HepG2 (cell line): ENCODE data around the gene FHIT. TPM values are rescaled to one million over a fixed set of nuclear protein-coding genes. Genes with fewer than 3 reads are reported as not detected.

Source experiments
- ATAC-seq: fragments of 200-7000 bp; cut with Tn5 transposase; 3 replicates; pipeline ENCODE4 v1.9.1; 2020; ENCODE audit warnings: mild to moderate bottlenecking, moderate library complexity
- BruUV-seq: library from RNA; stranded (reverse); fragments of 400-500 nt; replicated peaks from 2 replicates; lab custom pipeline; 2021; lab: Mats Ljungman, UMichigan
- CTCF ChIA-PET: fragments of 300-600 bp; formaldehyde crosslinking; extraction: SDS; loops from one replicate; lab custom pipeline; 2021; ENCODE audit warnings: low total read pairs, inconsistent platforms, low intra/inter-chr PET ratio; lab: Yijun Ruan, JAX
- POLR2A ChIA-PET: fragments of 350-600 bp; sonication (Branson Sonifier 250); formaldehyde crosslinking; loops from one replicate; lab custom pipeline; 2020; ENCODE audit warnings: antibody characterized with exemption, inconsistent platforms; lab: Yijun Ruan, JAX
- DNase-seq: peaks from one replicate; pipeline ENCODE4 v3.0.0-alpha.2; 2015; ENCODE audit warnings: low spot score
- FAIRE-seq: peaks from 3 replicates; lab custom pipeline; 2011; peaks lifted over from hg19 to GRCh38; lab: Jason Lieb, UNC
- H2AFZ ChIP-seq: one replicate; pipeline ENCODE4 v1.6.1; 2011; ENCODE audit warnings: low read length, inconsistent platforms
- H3K27ac ChIP-seq: fragments of 300-600 bp; 3 replicates; pipeline ENCODE4 v1.8.0; 2011; ENCODE audit warnings: mixed run types, mild to moderate bottlenecking, mixed read lengths, low read length, inconsistent platforms; ENCODE audit not compliant: insufficient read depth; ENCODE audit errors: extremely low read length
- H3K27me3 ChIP-seq, 2 experiments: fragments of 200-600 bp in 1 of 2; 2 replicates in 1 of 2; 3 replicates in 1 of 2; pipeline versions ENCODE4 v1.6.0 to v1.8.0; 2011; ENCODE audit warnings: low read length in 2 of 2, mild to moderate bottlenecking in 2 of 2, moderate library complexity in 2 of 2, inconsistent platforms in 1 of 2; ENCODE audit not compliant: insufficient read depth in 2 of 2, control insufficient read depth in 1 of 2
- H3K36me3 ChIP-seq, 2 experiments: fragments of 200-600 bp in 1 of 2; replicated peaks in 1 of 2; 2 replicates in 1 of 2; 3 replicates in 1 of 2; pipeline versions ENCODE4 v1.5.1 to v1.8.0; 2011; ENCODE audit warnings: low read length in 2 of 2, inconsistent platforms in 1 of 2; ENCODE audit not compliant: insufficient read depth in 2 of 2, control insufficient read depth in 1 of 2
- H3K4me1 ChIP-seq: 2 replicates; pipeline ENCODE4 v1.5.1; 2012; ENCODE audit warnings: low read length, inconsistent platforms; ENCODE audit not compliant: insufficient read depth
- H3K4me2 ChIP-seq: 2 replicates; pipeline ENCODE4 v1.6.0; 2011; ENCODE audit warnings: low read depth, low read length, inconsistent platforms
- H3K4me3 ChIP-seq, 3 experiments: fragments of 200-600 bp in 1 of 3; sonication (generic), shearing (Covaris generic) in 1 of 3; replicated peaks in 1 of 3; 2 replicates each; pipeline ENCODE4 v1.5.1; 2011 to 2016; ENCODE audit warnings: low read length in 3 of 3, inconsistent platforms in 2 of 3, low read depth in 2 of 3, mild to moderate bottlenecking in 2 of 3, control low read depth in 1 of 3, mixed read lengths in 1 of 3; ENCODE audit not compliant: insufficient read depth in 1 of 3
- H3K79me2 ChIP-seq: one replicate; pipeline ENCODE4 v1.6.1; 2011; ENCODE audit warnings: low read length, inconsistent platforms; ENCODE audit not compliant: insufficient read depth
- H3K9ac ChIP-seq: 2 replicates; pipeline ENCODE4 v1.6.0; 2011; ENCODE audit warnings: mild to moderate bottlenecking, low read depth, low read length, inconsistent platforms; ENCODE audit not compliant: insufficient read depth
- H3K9me3 ChIP-seq: 2 replicates; pipeline ENCODE4 v1.5.1; 2012; ENCODE audit warnings: mild to moderate bottlenecking, low read length
- H4K20me1 ChIP-seq: 2 replicates; pipeline ENCODE4 v1.6.0; 2011; ENCODE audit warnings: inconsistent platforms, mild to moderate bottlenecking, low read length, moderate library complexity; ENCODE audit not compliant: insufficient read depth
- EEA1 ChIP-seq: sonication (generic); formaldehyde crosslinking; IDR thresholded peaks from 2 replicates; pipeline ENCODE4 v1.5.1; 2020; ENCODE audit warnings: mild to moderate bottlenecking, missing genetic modification reagents, borderline replicate concordance
- GABPA ChIP-seq, 2 experiments: IDR thresholded peaks; 2 replicates each; pipeline ENCODE4 v1.6.1; 2011 to 2016; ENCODE audit warnings: low read depth in 2 of 2, low read length in 1 of 2, missing biosample characterization in 1 of 2, missing genetic modification characterization in 1 of 2
- ISX ChIP-seq: sonication (generic); formaldehyde crosslinking; conservative IDR thresholded peaks from 2 replicates; pipeline ENCODE4 v1.5.0; 2020; ENCODE audit warnings: missing genetic modification reagents
- KLF15 ChIP-seq: sonication (generic); formaldehyde crosslinking; IDR thresholded peaks from 2 replicates; pipeline ENCODE4 v1.8.1; 2023; ENCODE audit warnings: borderline replicate concordance, mild to moderate bottlenecking, inconsistent platforms, missing genetic modification reagents, mixed read lengths
- MXI1 ChIP-seq: IDR thresholded peaks from 3 replicates; pipeline ENCODE4 v1.6.1; 2012; ENCODE audit warnings: low read depth, low read length, inconsistent platforms, borderline replicate concordance
- RXRA ChIP-seq: sonication (generic); formaldehyde crosslinking; IDR thresholded peaks from 2 replicates; pipeline ENCODE4 v1.5.1; 2020; ENCODE audit warnings: missing genetic modification reagents
- ZMAT3 ChIP-seq: sonication (generic); formaldehyde crosslinking; conservative IDR thresholded peaks from 2 replicates; pipeline ENCODE4 v1.7.0; 2021; ENCODE audit warnings: missing genetic modification reagents
- ZNF263 ChIP-seq: sonication (generic); formaldehyde crosslinking; IDR thresholded peaks from 2 replicates; pipeline ENCODE4 v1.4.0; 2020; ENCODE audit warnings: missing genetic modification reagents
- ZNF34 ChIP-seq: sonication (generic); formaldehyde crosslinking; IDR thresholded peaks from 2 replicates; pipeline ENCODE4 v1.4.0; 2020; ENCODE audit warnings: mild to moderate bottlenecking, missing genetic modification reagents, borderline replicate concordance
- ZNF552 ChIP-seq: sonication (generic); formaldehyde crosslinking; IDR thresholded peaks from 2 replicates; pipeline ENCODE4 v1.9.0; 2022; ENCODE audit warnings: missing genetic modification reagents, mild to moderate bottlenecking, borderline replicate concordance
- ZSCAN9 ChIP-seq: IDR thresholded peaks from 2 replicates; pipeline ENCODE4 v1.6.1; 2016; ENCODE audit warnings: borderline replicate concordance
- WGBS: methylation state at CpG from one replicate; pipeline ENCODE4 v1.1.6; 2017; ENCODE audit warnings: low lambda C conversion rate; 5-methylcytosine and 5-hydroxymethylcytosine counted together
- in situ Hi-C: cut with HindIII; loops from 2 replicates; pipeline ENCODE4 v1.10.0; 2017; ENCODE audit warnings: low pct_unique_long_range_greater_than_20kb; ENCODE audit not compliant: extremely low pct_ligation_motif_present
- intact Hi-C: fragments of 100-400 bp; cut with micrococcal nuclease; formaldehyde crosslinking; loops from one replicate; pipeline ENCODE4 v1.10.0; 2022; ENCODE audit not compliant: unreplicated experiment
- polyA plus RNA-seq, 8 experiments: library from polyadenylated mRNA; depleted of rRNA in 3 of 8; stranded (reverse) in 7 of 8; unstranded in 1 of 8; fragments of >200 nt; fragmentation: Illumina TruSeq in 4 of 8; extraction: Trizol in 4 of 8; gene quantifications; 2 replicates each; pipeline versions ENCODE4 v1.2.1 to v1.2.3, GENCODE V29; 2011 to 2016; ENCODE audit warnings: low read depth in 4 of 8, missing spikeins in 1 of 8, mixed read lengths in 1 of 8; ENCODE audit not compliant: insufficient read depth in 1 of 8
- total RNA-seq, 5 experiments: library from RNA; depleted of rRNA; stranded (reverse); fragments of >200 nt; fragmentation: Illumina TruSeq; extraction: Trizol; gene quantifications; 2 replicates each; pipeline ENCODE4 v1.2.3, GENCODE V29; 2016; ENCODE audit warnings: low read depth in 1 of 5
- TF ChIP-seq, protein P1 (sequence below): sonication (generic); formaldehyde crosslinking; IDR thresholded peaks from 2 replicates; pipeline ENCODE4 v1.4.0; 2020; ENCODE audit warnings: missing genetic modification reagents, mild to moderate bottlenecking, borderline replicate concordance
- TF ChIP-seq, protein P2 (sequence below): sonication (generic); formaldehyde crosslinking; IDR thresholded peaks from 2 replicates; pipeline ENCODE4 v1.9.0; 2021; ENCODE audit warnings: missing genetic modification reagents, borderline replicate concordance
- TF ChIP-seq, protein P3 (sequence below): sonication (generic); formaldehyde crosslinking; IDR thresholded peaks from 2 replicates; pipeline ENCODE4 v1.4.0; 2020; ENCODE audit warnings: mild to moderate bottlenecking, missing genetic modification reagents
- TF ChIP-seq, protein P4 (sequence below): sonication (generic); formaldehyde crosslinking; IDR thresholded peaks from 2 replicates; pipeline ENCODE4 v1.4.0; 2020; ENCODE audit warnings: mild to moderate bottlenecking, missing genetic modification reagents
- TF ChIP-seq, protein P5 (sequence below): sonication (generic); formaldehyde crosslinking; IDR thresholded peaks from 2 replicates; pipeline ENCODE4 v1.4.0; 2020; ENCODE audit warnings: missing genetic modification reagents

The FHIT gene
- total and polyA plus RNA-seq, 2 of the 13 experiments (the other 11 are each of a cell fraction or from before 2014, with no cell fraction given) = 4.0 to 4.6 TPM

DNA sequence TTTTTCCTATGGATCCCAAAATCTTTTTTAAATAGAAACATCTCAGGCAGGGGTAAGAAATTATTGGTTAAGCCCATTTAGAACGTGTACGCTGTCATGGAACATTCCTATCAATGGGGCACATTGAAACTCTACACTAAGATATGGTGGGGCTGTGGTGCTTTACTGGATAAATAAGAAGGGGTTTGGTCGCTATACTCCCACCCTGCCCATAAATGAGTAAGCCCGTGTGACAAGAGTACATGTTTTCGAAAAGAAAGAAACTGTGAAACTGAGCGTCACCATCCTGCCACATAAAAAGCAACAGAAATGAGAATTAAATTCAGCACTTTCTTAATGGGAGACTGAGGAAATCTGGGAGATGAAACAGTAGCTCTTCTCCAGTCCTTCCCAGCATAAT, 1271.7 kb downstream of the FHIT start:
- H2AFZ ChIP-seq = no peak overlapping the region
- POLR2A ChIA-PET = no interaction called here
- TF ChIP-seq KLF15 (CRISPR knock-in tag) (no peak), ISX (no peak), ZNF34 (CRISPR knock-in tag) (no peak), ZSCAN9 (CRISPR knock-in tag) (no peak), MXI1 (no peak), RXRA (CRISPR knock-in tag) (no peak), ZMAT3 (CRISPR knock-in tag) (no peak), ZNF263 (CRISPR knock-in tag) (no peak), EEA1 (CRISPR knock-in tag) (no peak), GABPA (IDR thresholded peaks at IDR 0.05; ENCODE audit: low read depth, low read length) (no peak), GABPA (CRISPR knock-in tag; IDR thresholded peaks at IDR 0.05; ENCODE audit: low read depth) (no peak), ZNF552 (CRISPR knock-in tag) (no peak)
- TF ChIP-seq, protein P1, sequence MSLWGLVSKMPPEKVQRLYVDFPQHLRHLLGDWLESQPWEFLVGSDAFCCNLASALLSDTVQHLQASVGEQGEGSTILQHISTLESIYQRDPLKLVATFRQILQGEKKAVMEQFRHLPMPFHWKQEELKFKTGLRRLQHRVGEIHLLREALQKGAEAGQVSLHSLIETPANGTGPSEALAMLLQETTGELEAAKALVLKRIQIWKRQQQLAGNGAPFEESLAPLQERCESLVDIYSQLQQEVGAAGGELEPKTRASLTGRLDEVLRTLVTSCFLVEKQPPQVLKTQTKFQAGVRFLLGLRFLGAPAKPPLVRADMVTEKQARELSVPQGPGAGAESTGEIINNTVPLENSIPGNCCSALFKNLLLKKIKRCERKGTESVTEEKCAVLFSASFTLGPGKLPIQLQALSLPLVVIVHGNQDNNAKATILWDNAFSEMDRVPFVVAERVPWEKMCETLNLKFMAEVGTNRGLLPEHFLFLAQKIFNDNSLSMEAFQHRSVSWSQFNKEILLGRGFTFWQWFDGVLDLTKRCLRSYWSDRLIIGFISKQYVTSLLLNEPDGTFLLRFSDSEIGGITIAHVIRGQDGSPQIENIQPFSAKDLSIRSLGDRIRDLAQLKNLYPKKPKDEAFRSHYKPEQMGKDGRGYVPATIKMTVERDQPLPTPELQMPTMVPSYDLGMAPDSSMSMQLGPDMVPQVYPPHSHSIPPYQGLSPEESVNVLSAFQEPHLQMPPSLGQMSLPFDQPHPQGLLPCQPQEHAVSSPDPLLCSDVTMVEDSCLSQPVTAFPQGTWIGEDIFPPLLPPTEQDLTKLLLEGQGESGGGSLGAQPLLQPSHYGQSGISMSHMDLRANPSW (CRISPR knock-in tag) = no peak
- TF ChIP-seq, protein P2, sequence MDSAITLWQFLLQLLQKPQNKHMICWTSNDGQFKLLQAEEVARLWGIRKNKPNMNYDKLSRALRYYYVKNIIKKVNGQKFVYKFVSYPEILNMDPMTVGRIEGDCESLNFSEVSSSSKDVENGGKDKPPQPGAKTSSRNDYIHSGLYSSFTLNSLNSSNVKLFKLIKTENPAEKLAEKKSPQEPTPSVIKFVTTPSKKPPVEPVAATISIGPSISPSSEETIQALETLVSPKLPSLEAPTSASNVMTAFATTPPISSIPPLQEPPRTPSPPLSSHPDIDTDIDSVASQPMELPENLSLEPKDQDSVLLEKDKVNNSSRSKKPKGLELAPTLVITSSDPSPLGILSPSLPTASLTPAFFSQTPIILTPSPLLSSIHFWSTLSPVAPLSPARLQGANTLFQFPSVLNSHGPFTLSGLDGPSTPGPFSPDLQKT (CRISPR knock-in tag) = no peak
- TF ChIP-seq, protein P3, sequence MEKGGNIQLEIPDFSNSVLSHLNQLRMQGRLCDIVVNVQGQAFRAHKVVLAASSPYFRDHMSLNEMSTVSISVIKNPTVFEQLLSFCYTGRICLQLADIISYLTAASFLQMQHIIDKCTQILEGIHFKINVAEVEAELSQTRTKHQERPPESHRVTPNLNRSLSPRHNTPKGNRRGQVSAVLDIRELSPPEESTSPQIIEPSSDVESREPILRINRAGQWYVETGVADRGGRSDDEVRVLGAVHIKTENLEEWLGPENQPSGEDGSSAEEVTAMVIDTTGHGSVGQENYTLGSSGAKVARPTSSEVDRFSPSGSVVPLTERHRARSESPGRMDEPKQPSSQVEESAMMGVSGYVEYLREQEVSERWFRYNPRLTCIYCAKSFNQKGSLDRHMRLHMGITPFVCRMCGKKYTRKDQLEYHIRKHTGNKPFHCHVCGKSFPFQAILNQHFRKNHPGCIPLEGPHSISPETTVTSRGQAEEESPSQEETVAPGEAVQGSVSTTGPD (CRISPR knock-in tag) = no peak
- TF ChIP-seq, protein P4, sequence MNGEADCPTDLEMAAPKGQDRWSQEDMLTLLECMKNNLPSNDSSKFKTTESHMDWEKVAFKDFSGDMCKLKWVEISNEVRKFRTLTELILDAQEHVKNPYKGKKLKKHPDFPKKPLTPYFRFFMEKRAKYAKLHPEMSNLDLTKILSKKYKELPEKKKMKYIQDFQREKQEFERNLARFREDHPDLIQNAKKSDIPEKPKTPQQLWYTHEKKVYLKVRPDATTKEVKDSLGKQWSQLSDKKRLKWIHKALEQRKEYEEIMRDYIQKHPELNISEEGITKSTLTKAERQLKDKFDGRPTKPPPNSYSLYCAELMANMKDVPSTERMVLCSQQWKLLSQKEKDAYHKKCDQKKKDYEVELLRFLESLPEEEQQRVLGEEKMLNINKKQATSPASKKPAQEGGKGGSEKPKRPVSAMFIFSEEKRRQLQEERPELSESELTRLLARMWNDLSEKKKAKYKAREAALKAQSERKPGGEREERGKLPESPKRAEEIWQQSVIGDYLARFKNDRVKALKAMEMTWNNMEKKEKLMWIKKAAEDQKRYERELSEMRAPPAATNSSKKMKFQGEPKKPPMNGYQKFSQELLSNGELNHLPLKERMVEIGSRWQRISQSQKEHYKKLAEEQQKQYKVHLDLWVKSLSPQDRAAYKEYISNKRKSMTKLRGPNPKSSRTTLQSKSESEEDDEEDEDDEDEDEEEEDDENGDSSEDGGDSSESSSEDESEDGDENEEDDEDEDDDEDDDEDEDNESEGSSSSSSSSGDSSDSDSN (CRISPR knock-in tag) = no peak
- TF ChIP-seq, protein P5, sequence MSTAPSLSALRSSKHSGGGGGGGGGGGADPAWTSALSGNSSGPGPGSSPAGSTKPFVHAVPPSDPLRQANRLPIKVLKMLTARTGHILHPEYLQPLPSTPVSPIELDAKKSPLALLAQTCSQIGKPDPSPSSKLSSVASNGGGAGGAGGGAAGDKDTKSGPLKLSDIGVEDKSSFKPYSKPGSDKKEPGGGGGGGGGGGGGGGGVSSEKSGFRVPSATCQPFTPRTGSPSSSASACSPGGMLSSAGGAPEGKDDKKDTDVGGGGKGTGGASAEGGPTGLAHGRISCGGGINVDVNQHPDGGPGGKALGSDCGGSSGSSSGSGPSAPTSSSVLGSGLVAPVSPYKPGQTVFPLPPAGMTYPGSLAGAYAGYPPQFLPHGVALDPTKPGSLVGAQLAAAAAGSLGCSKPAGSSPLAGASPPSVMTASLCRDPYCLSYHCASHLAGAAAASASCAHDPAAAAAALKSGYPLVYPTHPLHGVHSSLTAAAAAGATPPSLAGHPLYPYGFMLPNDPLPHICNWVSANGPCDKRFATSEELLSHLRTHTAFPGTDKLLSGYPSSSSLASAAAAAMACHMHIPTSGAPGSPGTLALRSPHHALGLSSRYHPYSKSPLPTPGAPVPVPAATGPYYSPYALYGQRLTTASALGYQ (CRISPR knock-in tag) = no peak

More for the DNA sequence above, 1271.7 kb downstream of the FHIT start:
- H3K36me3 ChIP-seq = no peaks in the 10 kb centered on the region
- no peak overlapping the region for H3K9ac ChIP-seq
- H4K20me1 ChIP-seq = no peaks in the 10 kb centered on the region
- CTCF ChIA-PET = no interaction called here
- no peaks in the 10 kb centered on the region for H3K79me2 ChIP-seq
- H3K4me2 ChIP-seq = no peak overlapping the region
- DNase-seq (no peak), FAIRE-seq (no peak), ATAC-seq (no peak)
- no peaks in the 10 kb centered on the region for H3K4me1 ChIP-seq
- 40% methylated on average over 6 of the region's 6 CpGs for WGBS
- no peaks in the 10 kb centered on the region for H3K9me3 ChIP-seq
- no TSS peak for BruUV-seq
- intact Hi-C loops = no loop called here
- no peak overlapping the region for H3K4me3 ChIP-seq
- in situ Hi-C loops = no loop called here
- no peaks in the 10 kb centered on the region for H3K27me3 ChIP-seq
- H3K27ac ChIP-seq = no peak overlapping the region
